Esophagus muscularis mucosa (tissue), 4 donors: ENCODE results near the gene C16orf54. TPM values are rescaled to one million over a fixed set of nuclear protein-coding genes. Genes with fewer than 3 reads are reported as not detected.
"Not testable (repeated sequence)": the region's sequence is repeated elsewhere in the genome, so short reads cannot be mapped to it uniquely, and the experiment has no call there.

Source experiments
- DNase-seq: peaks from one replicate; pipeline ENCODE4 v3.0.0-alpha.2; 2017; ENCODE audit errors: extremely low spot score
- H3K27ac ChIP-seq, 4 donors: fragments of 200-600 bp; sonication (generic); replicated peaks in 1 of 4; 1 replicate in 3 of 4; 2 replicates in 1 of 4; pipeline ENCODE4 v1.5.1; 2016 to 2019; ENCODE audit warnings: mild to moderate bottlenecking in 1 of 4
- H3K27me3 ChIP-seq, 4 donors: fragments of 200-600 bp; sonication (generic); one replicate each; pipeline versions ENCODE4 v1.5.1 to v1.6.0; 2016 to 2019
- H3K36me3 ChIP-seq, 4 donors: fragments of 200-600 bp; sonication (generic); one replicate each; pipeline ENCODE4 v1.5.1; 2016 to 2019
- H3K4me1 ChIP-seq, 4 donors: fragments of 200-600 bp; sonication (generic); one replicate each; pipeline ENCODE4 v1.5.1; 2016 to 2019
- H3K4me3 ChIP-seq, 4 donors: fragments of 200-600 bp; sonication (generic); 1 replicate in 2 of 4; 2 replicates in 2 of 4; pipeline ENCODE4 v1.5.1; 2016 to 2019; ENCODE audit warnings: mild to moderate bottlenecking in 4 of 4, moderate library complexity in 1 of 4
- H3K9me3 ChIP-seq, 4 donors: fragments of 200-600 bp; sonication (generic); 1 replicate in 3 of 4; 2 replicates in 1 of 4; pipeline ENCODE4 v1.5.1; 2016 to 2019
- CTCF ChIP-seq, 3 experiments: fragments of 200-600 bp in 2 of 3; fragments of 450-650 bp in 1 of 3; sonication (generic) in 2 of 3; IDR thresholded peaks; one replicate each; pipeline ENCODE4 v1.5.1; 2017 to 2019; ENCODE audit warnings: antibody characterized with exemption in 3 of 3, mild to moderate bottlenecking in 2 of 3, moderate library complexity in 1 of 3
- EP300 ChIP-seq: sonication (generic); formaldehyde crosslinking; IDR thresholded peaks from one replicate; pipeline ENCODE4 v1.6.1; 2017; ENCODE audit warnings: antibody characterized with exemption
- POLR2A ChIP-seq: fragments of 450-650 bp; IDR thresholded peaks from one replicate; pipeline ENCODE4 v1.6.1; 2017; ENCODE audit warnings: antibody characterized with exemption, moderate library complexity, mild to moderate bottlenecking, low read depth
- POLR2AphosphoS5 ChIP-seq, 2 donors: sonication (generic); formaldehyde crosslinking; IDR thresholded peaks; one replicate each; pipeline ENCODE4 v1.6.1; 2017; ENCODE audit warnings: antibody characterized with exemption in 2 of 2
- WGBS: methylation state at CpG from one replicate; pipeline ENCODE4 v1.1.5; 2018; 5-methylcytosine and 5-hydroxymethylcytosine counted together
- intact Hi-C: fragments of 100-400 bp; cut with DNase I; formaldehyde crosslinking; loops from one replicate; pipeline ENCODE4 v1.15.1; 2023
- total RNA-seq, 4 donors: library from RNA; depleted of rRNA; stranded (reverse); fragments of >200 nt; gene quantifications; one replicate each; pipeline versions ENCODE4 v1.1.0 to v1.2.1, GENCODE V29; 2016

C16orf54 gene
- total RNA-seq, 4 donors from 2014 or later = 1.3 to 2.5 (median 1.8) TPM

- H3K27ac ChIP-seq, H3K4me3 ChIP-seq, intact Hi-C loops, H3K27me3 ChIP-seq, DNase-seq, H3K9me3 ChIP-seq, H3K36me3 ChIP-seq, H3K4me1 ChIP-seq: not testable (repeated sequence)
- peak; percentile 36 to 57 (median 56) for TF ChIP-seq CTCF (IDR thresholded peaks at IDR 0.05)
- WGBS = 43% methylated on average over 24 of the region's 24 CpGs
Observed at GRCh38 chr16:29721167-29721879, 24.5 kb downstream of the C16orf54 start.

DNA sequence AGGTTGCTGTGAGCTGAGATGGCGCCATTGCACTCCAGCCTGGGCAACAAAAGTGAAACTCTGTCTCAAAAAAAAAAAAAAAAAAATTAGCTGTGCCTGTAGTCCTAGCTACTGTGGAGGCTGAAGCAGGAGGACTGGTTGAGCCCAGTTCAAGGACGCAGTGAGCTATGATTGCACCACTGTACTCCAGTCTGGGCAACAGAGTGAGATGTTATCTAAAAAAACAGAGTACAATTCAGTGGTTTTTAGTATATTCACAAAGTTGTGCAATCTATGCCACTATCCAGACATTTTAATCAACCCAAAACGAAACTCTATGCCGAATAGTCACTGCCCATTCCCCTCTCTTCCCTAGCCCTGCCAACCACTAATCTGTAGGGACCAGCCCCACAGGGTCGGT lies 25.1 kb downstream of the C16orf54 start:
- no peaks in the 10 kb centered on the region for H3K9me3 ChIP-seq
- H3K4me3 ChIP-seq = no peak overlapping the region
- TF ChIP-seq EP300 (no peak), POLR2AphosphoS5 (IDR thresholded peaks at IDR 0.05) (no peak), CTCF (IDR thresholded peaks at IDR 0.05) (no peak), POLR2A (no peak)
- DNase-seq = no peak
- peaks cover 0 to 3% (median 0%) of the 10 kb centered on the region in 4 donors for H3K27me3 ChIP-seq
- intact Hi-C loops = no loop called here
- no peaks in the 10 kb centered on the region for H3K36me3 ChIP-seq
- no peak overlapping the region for H3K27ac ChIP-seq
- 86% methylated on average over 5 of the region's 5 CpGs for WGBS
- no peaks in the 10 kb centered on the region for H3K4me1 ChIP-seq

- Histone ChIP-seq H3K27me3 (no peaks in the 10 kb centered on the region), H3K27ac (no peak overlapping the region), H3K4me3 (no peak overlapping the region), H3K36me3 (no peaks in the 10 kb centered on the region), H3K9me3 (no peaks in the 10 kb centered on the region), H3K4me1 (no peaks in the 10 kb centered on the region)
- intact Hi-C loops = no loop called here
- WGBS = 52% methylated on average over 4 of the region's 4 CpGs
- TF ChIP-seq POLR2AphosphoS5 (IDR thresholded peaks at IDR 0.05) = no peak
- no peak for TF ChIP-seq POLR2A
- no peak for TF ChIP-seq CTCF (IDR thresholded peaks at IDR 0.05)
- no peak for DNase-seq
Observed at GRCh38 chr16:29719063-29719462, 26.7 kb downstream of the C16orf54 start.

GRCh38 chr16:29717113-29717512 lies 28.7 kb downstream of the C16orf54 start:
- no peak overlapping the region for H3K27ac ChIP-seq
- WGBS = 83% methylated on average over 7 of the region's 7 CpGs
- H3K4me3 ChIP-seq = no peak overlapping the region
- TF ChIP-seq POLR2A (no peak), EP300 (no peak), CTCF (IDR thresholded peaks at IDR 0.05) (no peak), POLR2AphosphoS5 (IDR thresholded peaks at IDR 0.05) (no peak)
- no peak for DNase-seq
- intact Hi-C loops = no loop called here
- no peaks in the 10 kb centered on the region for H3K27me3 ChIP-seq
- no peaks in the 10 kb centered on the region for H3K9me3 ChIP-seq
- H3K36me3 ChIP-seq = no peaks in the 10 kb centered on the region
- no peaks in the 10 kb centered on the region for H3K4me1 ChIP-seq

GRCh38 chr16:29714972-29715371 lies 30.8 kb downstream of the C16orf54 start:
- Histone ChIP-seq H3K27me3 (no peaks in the 10 kb centered on the region), H3K36me3 (no peaks in the 10 kb centered on the region), H3K27ac (no peak overlapping the region), H3K4me1 (peaks cover 0 to 4% (median 1%) of the 10 kb centered on the region in 4 donors), H3K9me3 (no peaks in the 10 kb centered on the region), H3K4me3 (no peak overlapping the region)
- no peak for DNase-seq
- intact Hi-C loops = no loop called here
- TF ChIP-seq POLR2A (no peak), EP300 (no peak), POLR2AphosphoS5 (IDR thresholded peaks at IDR 0.05) (no peak), CTCF (IDR thresholded peaks at IDR 0.05) (no peak)
- 30% methylated on average over 1 of the region's 1 CpG for WGBS
